ENCODE results near the gene CEL.

DNA sequence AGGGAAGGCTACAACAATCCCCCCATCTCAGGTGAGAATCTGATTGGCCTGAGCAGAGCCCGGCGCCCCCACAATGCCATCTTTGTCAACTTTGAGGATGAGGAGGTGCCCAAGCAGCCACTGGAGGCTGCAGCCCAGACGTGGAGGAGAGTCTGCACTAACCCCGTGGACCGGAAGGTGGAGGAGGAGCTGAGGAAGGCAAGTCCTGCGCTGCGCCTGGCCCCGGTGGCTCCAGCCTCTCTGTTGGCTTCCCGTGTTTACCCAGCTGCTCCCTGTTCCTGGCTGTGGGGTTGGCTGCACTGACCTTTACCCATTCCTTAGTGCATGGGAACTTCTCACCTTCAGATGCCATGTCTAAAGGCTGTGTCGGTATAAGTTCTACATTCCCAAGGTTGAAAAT lies 11.0 kb upstream of the CEL start:
- TF ChIP-seq, protein P1, sequence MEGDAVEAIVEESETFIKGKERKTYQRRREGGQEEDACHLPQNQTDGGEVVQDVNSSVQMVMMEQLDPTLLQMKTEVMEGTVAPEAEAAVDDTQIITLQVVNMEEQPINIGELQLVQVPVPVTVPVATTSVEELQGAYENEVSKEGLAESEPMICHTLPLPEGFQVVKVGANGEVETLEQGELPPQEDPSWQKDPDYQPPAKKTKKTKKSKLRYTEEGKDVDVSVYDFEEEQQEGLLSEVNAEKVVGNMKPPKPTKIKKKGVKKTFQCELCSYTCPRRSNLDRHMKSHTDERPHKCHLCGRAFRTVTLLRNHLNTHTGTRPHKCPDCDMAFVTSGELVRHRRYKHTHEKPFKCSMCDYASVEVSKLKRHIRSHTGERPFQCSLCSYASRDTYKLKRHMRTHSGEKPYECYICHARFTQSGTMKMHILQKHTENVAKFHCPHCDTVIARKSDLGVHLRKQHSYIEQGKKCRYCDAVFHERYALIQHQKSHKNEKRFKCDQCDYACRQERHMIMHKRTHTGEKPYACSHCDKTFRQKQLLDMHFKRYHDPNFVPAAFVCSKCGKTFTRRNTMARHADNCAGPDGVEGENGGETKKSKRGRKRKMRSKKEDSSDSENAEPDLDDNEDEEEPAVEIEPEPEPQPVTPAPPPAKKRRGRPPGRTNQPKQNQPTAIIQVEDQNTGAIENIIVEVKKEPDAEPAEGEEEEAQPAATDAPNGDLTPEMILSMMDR (conservative IDR thresholded peaks at IDR 0.05 in 1 of 2, IDR thresholded peaks at IDR 0.05 in 1 of 2; ENCODE audit: low read depth in 1 of 2, low read length in 2 of 2): no peak
- no peak for TF ChIP-seq EZH2 (IDR thresholded peaks at IDR 0.05; ENCODE audit: low read length, missing control alignments)

Data from fibroblast of lung (primary cell).